ENCODE results near the gene PPP1R9A. TPM values are rescaled to one million over a fixed set of nuclear protein-coding genes. Genes with fewer than 3 reads are reported as not detected.

Gene PPP1R9A
- total RNA-seq, 1 experiment from 2014 or later: not detected

GRCh38 chr7:95244616-95245015 lies 337.2 kb downstream of the PPP1R9A start:
- H3K27me3 ChIP-seq (ENCODE audit: low read length): 0 out of 2 replicates have a peak, but pooled peaks cover 3% of the 10 kb centered on the region
- no peak overlapping the region for H3K27ac ChIP-seq (ENCODE audit: low read length)
- no peaks in the 10 kb centered on the region for H3K9me2 ChIP-seq (replicated peaks; ENCODE audit: insufficient read depth, low read length)
- H4K20me1 ChIP-seq (ENCODE audit: insufficient read depth, low read depth, low read length): no peaks in the 10 kb centered on the region
- no peak overlapping the region for H2AFZ ChIP-seq (ENCODE audit: low read length)
- no peaks in the 10 kb centered on the region for H3K9me3 ChIP-seq (ENCODE audit: low read length)
- no peaks in the 10 kb centered on the region for H3K79me2 ChIP-seq (ENCODE audit: low read length)
- no peak overlapping the region for H3K4me3 ChIP-seq (ENCODE audit: low read length)
- no peak for DNase-seq
- no peaks in the 10 kb centered on the region for H3K4me1 ChIP-seq (ENCODE audit: low read length)
- H3K36me3 ChIP-seq (ENCODE audit: insufficient read depth, low read length): no peaks in the 10 kb centered on the region
- no peak overlapping the region for H3K4me2 ChIP-seq (ENCODE audit: low read depth, low read length, poor library complexity, severe bottlenecking)
- no peak overlapping the region for H3K9ac ChIP-seq (ENCODE audit: low read length)

- H2AFZ ChIP-seq (ENCODE audit: low read length): no peak overlapping the region
- H3K4me2 ChIP-seq (ENCODE audit: low read depth, low read length, poor library complexity, severe bottlenecking): no peak overlapping the region
- no peaks in the 10 kb centered on the region for H3K27me3 ChIP-seq (ENCODE audit: low read length)
- no peak overlapping the region for H3K4me3 ChIP-seq (ENCODE audit: low read length)
- no peaks in the 10 kb centered on the region for H3K79me2 ChIP-seq (ENCODE audit: low read length)
- no peaks in the 10 kb centered on the region for H4K20me1 ChIP-seq (ENCODE audit: insufficient read depth, low read depth, low read length)
- H3K4me1 ChIP-seq (ENCODE audit: low read length): no peaks in the 10 kb centered on the region
- DNase-seq: no peak
- no peaks in the 10 kb centered on the region for H3K9me2 ChIP-seq (replicated peaks; ENCODE audit: insufficient read depth, low read length)
- H3K36me3 ChIP-seq (ENCODE audit: insufficient read depth, low read length): no peaks in the 10 kb centered on the region
- H3K9ac ChIP-seq (ENCODE audit: low read length): no peak overlapping the region
- H3K9me3 ChIP-seq (ENCODE audit: low read length): no peaks in the 10 kb centered on the region
- no peak overlapping the region for H3K27ac ChIP-seq (ENCODE audit: low read length)
Observed at GRCh38 chr7:95245828-95246500, 338.6 kb downstream of the PPP1R9A start.

GRCh38 chr7:95246831-95247370 lies 339.5 kb downstream of the PPP1R9A start:
- Histone ChIP-seq H3K9me3 (ENCODE audit: low read length) (no peaks in the 10 kb centered on the region), H3K27me3 (ENCODE audit: low read length) (no peaks in the 10 kb centered on the region), H3K79me2 (ENCODE audit: low read length) (no peaks in the 10 kb centered on the region), H2AFZ (ENCODE audit: low read length) (no peak overlapping the region), H3K4me2 (ENCODE audit: low read depth, low read length, poor library complexity, severe bottlenecking) (no peak overlapping the region), H4K20me1 (ENCODE audit: insufficient read depth, low read depth, low read length) (no peaks in the 10 kb centered on the region), H3K9ac (ENCODE audit: low read length) (no peak overlapping the region), H3K36me3 (ENCODE audit: insufficient read depth, low read length) (no peaks in the 10 kb centered on the region), H3K4me1 (ENCODE audit: low read length) (no peaks in the 10 kb centered on the region), H3K4me3 (ENCODE audit: low read length) (no peak overlapping the region), H3K27ac (ENCODE audit: low read length) (no peak overlapping the region), H3K9me2 (replicated peaks; ENCODE audit: insufficient read depth, low read length) (no peaks in the 10 kb centered on the region)
- DNase-seq: peak; percentile 85

- H3K4me1 ChIP-seq (ENCODE audit: low read length): no peaks in the 10 kb centered on the region
- no peaks in the 10 kb centered on the region for H3K9me2 ChIP-seq (replicated peaks; ENCODE audit: insufficient read depth, low read length)
- no peaks in the 10 kb centered on the region for H3K36me3 ChIP-seq (ENCODE audit: insufficient read depth, low read length)
- no peak overlapping the region for H3K9ac ChIP-seq (ENCODE audit: low read length)
- no peak overlapping the region for H2AFZ ChIP-seq (ENCODE audit: low read length)
- H3K27me3 ChIP-seq (ENCODE audit: low read length): no peaks in the 10 kb centered on the region
- H3K79me2 ChIP-seq (ENCODE audit: low read length): no peaks in the 10 kb centered on the region
- H3K4me3 ChIP-seq (ENCODE audit: low read length): no peak overlapping the region
- no peak overlapping the region for H3K4me2 ChIP-seq (ENCODE audit: low read depth, low read length, poor library complexity, severe bottlenecking)
- H4K20me1 ChIP-seq (ENCODE audit: insufficient read depth, low read depth, low read length): no peaks in the 10 kb centered on the region
- no peak for DNase-seq
- H3K27ac ChIP-seq (ENCODE audit: low read length): no peak overlapping the region
- H3K9me3 ChIP-seq (ENCODE audit: low read length): no peaks in the 10 kb centered on the region
Observed at GRCh38 chr7:95250571-95250970, 343.2 kb downstream of the PPP1R9A start.

GRCh38 chr7:95251966-95252365 lies 344.6 kb downstream of the PPP1R9A start:
- Histone ChIP-seq H3K9me2 (replicated peaks; ENCODE audit: insufficient read depth, low read length) (no peaks in the 10 kb centered on the region), H3K4me3 (ENCODE audit: low read length) (no peak overlapping the region), H3K9me3 (ENCODE audit: low read length) (no peaks in the 10 kb centered on the region), H4K20me1 (ENCODE audit: insufficient read depth, low read depth, low read length) (no peaks in the 10 kb centered on the region), H3K9ac (ENCODE audit: low read length) (no peak overlapping the region), H3K27me3 (ENCODE audit: low read length) (no peaks in the 10 kb centered on the region), H3K4me2 (ENCODE audit: low read depth, low read length, poor library complexity, severe bottlenecking) (no peak overlapping the region), H3K36me3 (ENCODE audit: insufficient read depth, low read length) (no peaks in the 10 kb centered on the region), H3K79me2 (ENCODE audit: low read length) (no peaks in the 10 kb centered on the region), H3K27ac (ENCODE audit: low read length) (no peak overlapping the region), H3K4me1 (ENCODE audit: low read length) (no peaks in the 10 kb centered on the region), H2AFZ (ENCODE audit: low read length) (no peak overlapping the region)
- DNase-seq: no peak

GRCh38 chr7:95253986-95254385 lies 346.6 kb downstream of the PPP1R9A start:
- Histone ChIP-seq H3K4me3 (ENCODE audit: low read length) (no peak overlapping the region), H3K27ac (ENCODE audit: low read length) (no peak overlapping the region), H3K4me1 (ENCODE audit: low read length) (no peaks in the 10 kb centered on the region), H3K36me3 (ENCODE audit: insufficient read depth, low read length) (no peaks in the 10 kb centered on the region), H3K9ac (ENCODE audit: low read length) (no peak overlapping the region), H4K20me1 (ENCODE audit: insufficient read depth, low read depth, low read length) (no peaks in the 10 kb centered on the region), H3K79me2 (ENCODE audit: low read length) (no peaks in the 10 kb centered on the region), H2AFZ (ENCODE audit: low read length) (no peak overlapping the region), H3K27me3 (ENCODE audit: low read length) (no peaks in the 10 kb centered on the region), H3K9me2 (replicated peaks; ENCODE audit: insufficient read depth, low read length) (no peaks in the 10 kb centered on the region), H3K9me3 (ENCODE audit: low read length) (no peaks in the 10 kb centered on the region), H3K4me2 (ENCODE audit: low read depth, low read length, poor library complexity, severe bottlenecking) (no peak overlapping the region)
- DNase-seq: no peak

- Histone ChIP-seq H3K9ac (ENCODE audit: low read length) (no peak overlapping the region), H3K9me3 (ENCODE audit: low read length) (no peaks in the 10 kb centered on the region), H3K79me2 (ENCODE audit: low read length) (no peaks in the 10 kb centered on the region), H2AFZ (ENCODE audit: low read length) (no peak overlapping the region), H3K27ac (ENCODE audit: low read length) (no peak overlapping the region), H3K27me3 (ENCODE audit: low read length) (no peaks in the 10 kb centered on the region), H3K4me1 (ENCODE audit: low read length) (no peaks in the 10 kb centered on the region), H3K36me3 (ENCODE audit: insufficient read depth, low read length) (no peaks in the 10 kb centered on the region), H3K4me2 (ENCODE audit: low read depth, low read length, poor library complexity, severe bottlenecking) (no peak overlapping the region), H4K20me1 (ENCODE audit: insufficient read depth, low read depth, low read length) (no peaks in the 10 kb centered on the region), H3K9me2 (replicated peaks; ENCODE audit: insufficient read depth, low read length) (no peaks in the 10 kb centered on the region), H3K4me3 (ENCODE audit: low read length) (no peak overlapping the region)
- DNase-seq: no peak
Observed at GRCh38 chr7:95255691-95256090, 348.3 kb downstream of the PPP1R9A start.

- Histone ChIP-seq H3K4me2 (ENCODE audit: low read depth, low read length, poor library complexity, severe bottlenecking) (no peak overlapping the region), H3K4me3 (ENCODE audit: low read length) (no peak overlapping the region), H3K27ac (ENCODE audit: low read length) (no peak overlapping the region), H4K20me1 (ENCODE audit: insufficient read depth, low read depth, low read length) (no peaks in the 10 kb centered on the region), H3K79me2 (ENCODE audit: low read length) (no peaks in the 10 kb centered on the region), H3K4me1 (ENCODE audit: low read length) (no peaks in the 10 kb centered on the region), H3K36me3 (ENCODE audit: insufficient read depth, low read length) (no peaks in the 10 kb centered on the region), H3K9ac (ENCODE audit: low read length) (no peak overlapping the region), H2AFZ (ENCODE audit: low read length) (no peak overlapping the region), H3K9me3 (ENCODE audit: low read length) (no peaks in the 10 kb centered on the region), H3K9me2 (replicated peaks; ENCODE audit: insufficient read depth, low read length) (no peaks in the 10 kb centered on the region), H3K27me3 (ENCODE audit: low read length) (no peaks in the 10 kb centered on the region)
- no peak for DNase-seq
Observed at GRCh38 chr7:95261895-95262415, 354.6 kb downstream of the PPP1R9A start.
